GM10248 (cell line): ENCODE results near the gene MED16.
"Not testable (repeated sequence)": the region's sequence is repeated elsewhere in the genome, so short reads cannot be mapped to it uniquely, and the experiment has no call there.

ENCODE experiments used
- CTCF ChIA-PET: fragments of 300-600 bp; sonication (Branson Sonifier 250); formaldehyde crosslinking; extraction: SDS; loops from one replicate; lab custom pipeline; 2021; ENCODE audit warnings: antibody characterized with exemption; lab: Yijun Ruan, JAX
- POLR2A ChIA-PET: fragments of 350-650 bp; sonication (Branson Sonifier 250); formaldehyde crosslinking; extraction: SDS; loops from one replicate; lab custom pipeline; 2020; ENCODE audit warnings: antibody characterized with exemption; lab: Yijun Ruan, JAX
- DNase-seq: peaks from one replicate; pipeline ENCODE4 v3.0.0; 2012; ENCODE audit errors: extremely low spot score
- CTCF ChIP-seq: IDR thresholded peaks from 2 replicates; pipeline ENCODE4 v1.5.1; 2012; ENCODE audit warnings: mild to moderate bottlenecking, low read depth; ENCODE audit errors: extremely low read depth, missing control alignments, control extremely low read depth

MED16 gene

GRCh38 chr19:899336-900042, 6.5 kb upstream of the MED16 start:
- POLR2A ChIA-PET: no interaction called here
- DNase-seq: no peak
- no peak for TF ChIP-seq CTCF
- CTCF ChIA-PET: no interaction called here

GRCh38 chr19:898663-899062, 5.7 kb upstream of the MED16 start:
- ChIA-PET CTCF (no interaction called here), POLR2A (no interaction called here)
- no peak for DNase-seq
- TF ChIP-seq CTCF: no peak

- ChIA-PET CTCF (no interaction called here), POLR2A (interaction anchor here (0.8 kb wide), 1 partner anchor 9 kb away, joined by 3 read pairs; no protein-coding TSS in a partner anchor)
- DNase-seq: no peak
- no peak for TF ChIP-seq CTCF
Observed at GRCh38 chr19:897442-898039, 4.6 kb upstream of the MED16 start.

GRCh38 chr19:896999-897398, 4.0 kb upstream of the MED16 start:
- TF ChIP-seq CTCF: no peak
- ChIA-PET CTCF (no interaction called here), POLR2A (interaction anchor here (0.8 kb wide), 1 partner anchor 10 kb away, joined by 3 read pairs; no protein-coding TSS in a partner anchor)
- DNase-seq: no peak

GRCh38 chr19:896434-896833, 3.4 kb upstream of the MED16 start:
- TF ChIP-seq CTCF: no peak
- DNase-seq: no peak
- ChIA-PET POLR2A (interaction anchor here (1.4 kb wide), 1 partner anchor 10 kb away, joined by 5 read pairs; no protein-coding TSS in a partner anchor), CTCF (interaction anchor here (1.1 kb wide), 1 partner anchor 17 kb away, joined by 3 read pairs; no protein-coding TSS in a partner anchor)

- no peak for TF ChIP-seq CTCF
- no peak for DNase-seq
- ChIA-PET POLR2A (interaction anchor here (1.4 to 1.8 kb wide), 2 partner anchors 11 to 15 kb away, joined by 6 to 8 read pairs; no protein-coding TSS in a partner anchor), CTCF (interaction anchor here (1.0 to 2.3 kb wide), 4 partner anchors 11 to 374 kb away, joined by 3 to 9 read pairs (median 5); no protein-coding TSS in a partner anchor)
Observed at GRCh38 chr19:892243-892893, 619 bp downstream of the MED16 start.

- CTCF ChIA-PET: interaction anchor here (1.0 to 2.3 kb wide), 2 partner anchors 12 to 28 kb away, joined by 3 to 7 read pairs; no protein-coding TSS in a partner anchor
- POLR2A ChIA-PET, DNase-seq: not testable (repeated sequence)
Observed at GRCh38 chr19:891421-892200, 1.4 kb downstream of the MED16 start.
